Measurements from ENCODE around the gene USP48. TPM values are rescaled to one million over a fixed set of nuclear protein-coding genes. Genes with fewer than 3 reads are reported as not detected.

USP48 gene
- total RNA-seq, 1 donor from 2014 or later = 61.8 TPM

GRCh38 chr1:21764615-21765423, 18.1 kb downstream of the USP48 start:
- no peak overlapping the region for H3K27ac Mint-ChIP-seq (ENCODE audit: unreplicated experiment)
- H3K9me3 Mint-ChIP-seq = no peaks in the 10 kb centered on the region
- no peaks in the 10 kb centered on the region for H3K36me3 Mint-ChIP-seq (ENCODE audit: low read depth)
- peaks cover 13% of the 10 kb centered on the region for H3K4me1 Mint-ChIP-seq
- TF ChIP-seq CTCF (conservative IDR thresholded peaks at IDR 0.05) = no peak
- no peak overlapping the region for H3K4me3 Mint-ChIP-seq
- DNase-seq (ENCODE audit: low read depth, low spot score) = no peak
- no peaks in the 10 kb centered on the region for H3K27me3 Mint-ChIP-seq (ENCODE audit: low read depth)

GRCh38 chr1:21763694-21764419, 19.1 kb downstream of the USP48 start:
- Mint-ChIP-seq H3K4me3 (no peak overlapping the region), H3K4me1 (peaks cover 10% of the 10 kb centered on the region), H3K27ac (ENCODE audit: unreplicated experiment) (no peak overlapping the region), H3K27me3 (ENCODE audit: low read depth) (no peaks in the 10 kb centered on the region), H3K36me3 (ENCODE audit: low read depth) (no peaks in the 10 kb centered on the region), H3K9me3 (no peaks in the 10 kb centered on the region)
- no peak for DNase-seq (ENCODE audit: low read depth, low spot score)
- no peak for TF ChIP-seq CTCF (conservative IDR thresholded peaks at IDR 0.05)

- no peak for TF ChIP-seq CTCF (conservative IDR thresholded peaks at IDR 0.05)
- H3K27ac Mint-ChIP-seq (ENCODE audit: unreplicated experiment) = no peak overlapping the region
- H3K27me3 Mint-ChIP-seq (ENCODE audit: low read depth) = no peaks in the 10 kb centered on the region
- peaks cover 8% of the 10 kb centered on the region for H3K4me1 Mint-ChIP-seq
- H3K9me3 Mint-ChIP-seq = no peaks in the 10 kb centered on the region
- no peak for DNase-seq (ENCODE audit: low read depth, low spot score)
- no peaks in the 10 kb centered on the region for H3K36me3 Mint-ChIP-seq (ENCODE audit: low read depth)
- no peak overlapping the region for H3K4me3 Mint-ChIP-seq
These were observed 19.7 kb downstream of the USP48 start for GRCh38 chr1:21763236-21763635.

- Mint-ChIP-seq H3K36me3 (ENCODE audit: low read depth) (no peaks in the 10 kb centered on the region), H3K4me1 (peaks cover 8% of the 10 kb centered on the region), H3K4me3 (no peak overlapping the region), H3K27me3 (ENCODE audit: low read depth) (no peaks in the 10 kb centered on the region), H3K27ac (ENCODE audit: unreplicated experiment) (no peak overlapping the region), H3K9me3 (no peaks in the 10 kb centered on the region)
- TF ChIP-seq CTCF (conservative IDR thresholded peaks at IDR 0.05) = no peak
- no peak for DNase-seq (ENCODE audit: low read depth, low spot score)
These were observed 20.9 kb downstream of the USP48 start for GRCh38 chr1:21762022-21762404.

- TF ChIP-seq CTCF (conservative IDR thresholded peaks at IDR 0.05) = no peak
- no peak for DNase-seq (ENCODE audit: low read depth, low spot score)
- Mint-ChIP-seq H3K4me1 (peaks cover 8% of the 10 kb centered on the region), H3K36me3 (ENCODE audit: low read depth) (no peaks in the 10 kb centered on the region), H3K9me3 (no peaks in the 10 kb centered on the region), H3K27ac (ENCODE audit: unreplicated experiment) (no peak overlapping the region), H3K4me3 (no peak overlapping the region), H3K27me3 (ENCODE audit: low read depth) (no peaks in the 10 kb centered on the region)
These were observed 21.9 kb downstream of the USP48 start for GRCh38 chr1:21761052-21761451.

All from neural crest cell (in vitro differentiated cells).